ENCODE data around the gene CEACAM8. TPM values are rescaled to one million over a fixed set of nuclear protein-coding genes. Genes with fewer than 3 reads are reported as not detected.
"Not testable (repeated sequence)": the region's sequence is repeated elsewhere in the genome, so short reads cannot be mapped to it uniquely, and the experiment has no call there.

CEACAM8 gene
- total RNA-seq, 4 donors from 2014 or later = not detected

- H3K4me3 ChIP-seq = no peak overlapping the region
Observed at GRCh38 chr19:42628411-42629140, 33.9 kb upstream of the CEACAM8 start.

GRCh38 chr19:42627916-42628315 is 33.2 kb upstream of the CEACAM8 start:
- Histone ChIP-seq H3K27me3 (no peaks in the 10 kb centered on the region), H3K4me3 (no peak overlapping the region), H3K9me3 (no peaks in the 10 kb centered on the region), H3K27ac (no peak overlapping the region), H3K36me3 (no peaks in the 10 kb centered on the region), H3K4me1 (no peaks in the 10 kb centered on the region)
- no peak for ATAC-seq
- TF ChIP-seq EP300 (IDR thresholded peaks at IDR 0.05) = no peak
- TF ChIP-seq POLR2A (IDR thresholded peaks at IDR 0.05) = no peak
- 50 to 57% methylated on average over 1 to 2 of the region's 2 CpGs for WGBS, 2 donors (ENCODE audit: low coverage in 1 of 2)

More at GRCh38 chr19:42628411-42629140, 33.9 kb upstream of the CEACAM8 start:
- TF ChIP-seq POLR2AphosphoS5 (IDR thresholded peaks at IDR 0.05) (no peak), EP300 (IDR thresholded peaks at IDR 0.05) (no peak), POLR2A (IDR thresholded peaks at IDR 0.05) (no peak)
- TF ChIP-seq, protein P1, sequence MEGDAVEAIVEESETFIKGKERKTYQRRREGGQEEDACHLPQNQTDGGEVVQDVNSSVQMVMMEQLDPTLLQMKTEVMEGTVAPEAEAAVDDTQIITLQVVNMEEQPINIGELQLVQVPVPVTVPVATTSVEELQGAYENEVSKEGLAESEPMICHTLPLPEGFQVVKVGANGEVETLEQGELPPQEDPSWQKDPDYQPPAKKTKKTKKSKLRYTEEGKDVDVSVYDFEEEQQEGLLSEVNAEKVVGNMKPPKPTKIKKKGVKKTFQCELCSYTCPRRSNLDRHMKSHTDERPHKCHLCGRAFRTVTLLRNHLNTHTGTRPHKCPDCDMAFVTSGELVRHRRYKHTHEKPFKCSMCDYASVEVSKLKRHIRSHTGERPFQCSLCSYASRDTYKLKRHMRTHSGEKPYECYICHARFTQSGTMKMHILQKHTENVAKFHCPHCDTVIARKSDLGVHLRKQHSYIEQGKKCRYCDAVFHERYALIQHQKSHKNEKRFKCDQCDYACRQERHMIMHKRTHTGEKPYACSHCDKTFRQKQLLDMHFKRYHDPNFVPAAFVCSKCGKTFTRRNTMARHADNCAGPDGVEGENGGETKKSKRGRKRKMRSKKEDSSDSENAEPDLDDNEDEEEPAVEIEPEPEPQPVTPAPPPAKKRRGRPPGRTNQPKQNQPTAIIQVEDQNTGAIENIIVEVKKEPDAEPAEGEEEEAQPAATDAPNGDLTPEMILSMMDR (IDR thresholded peaks at IDR 0.05) = no peak
- H3K27ac ChIP-seq = no peak overlapping the region
- H3K27me3 ChIP-seq = no peaks in the 10 kb centered on the region
- no peaks in the 10 kb centered on the region for H3K4me1 ChIP-seq
- no peak for ATAC-seq
- H3K9me3 ChIP-seq = no peaks in the 10 kb centered on the region
- H3K36me3 ChIP-seq = no peaks in the 10 kb centered on the region
- 52 to 71% methylated on average over 1 to 2 of the region's 2 CpGs for WGBS, 2 donors (ENCODE audit: low coverage in 1 of 2)

DNA sequence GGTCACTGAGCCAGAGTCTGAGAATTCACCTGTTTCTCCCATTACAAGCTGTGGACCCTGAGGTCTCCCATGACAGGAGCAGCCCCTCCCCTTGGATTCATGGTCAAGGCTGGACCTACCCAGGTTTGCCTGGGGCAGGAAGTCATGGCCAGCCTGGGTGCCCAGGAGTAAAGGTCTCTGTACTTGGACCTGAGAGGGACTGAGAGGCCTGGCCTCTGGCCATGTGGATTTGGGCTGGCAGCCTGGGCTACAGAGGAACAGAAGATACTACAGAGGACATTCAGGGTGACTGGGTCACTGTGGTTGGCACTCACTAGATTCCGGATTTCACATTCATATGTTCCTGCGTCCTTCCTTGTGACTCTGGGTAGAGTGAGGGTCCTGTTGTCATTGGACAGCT is 31.5 kb upstream of the CEACAM8 start:
- ATAC-seq = no peak
- H3K27me3 ChIP-seq = no peaks in the 10 kb centered on the region
- H3K4me1 ChIP-seq = no peaks in the 10 kb centered on the region
- H3K9me3 ChIP-seq = no peaks in the 10 kb centered on the region
- no peak for TF ChIP-seq POLR2AphosphoS5 (IDR thresholded peaks at IDR 0.05)
- TF ChIP-seq EP300 (IDR thresholded peaks at IDR 0.05) = no peak
- TF ChIP-seq POLR2A (IDR thresholded peaks at IDR 0.05) = no peak
- TF ChIP-seq, protein P1 (IDR thresholded peaks at IDR 0.05) = no peak
- 100% methylated on average over 1 of the region's 2 CpGs; no CpG with 5 or more reads in 1 of the 2 donors for WGBS, 2 donors (ENCODE audit: low coverage in 1 of 2)
- H3K36me3 ChIP-seq = no peaks in the 10 kb centered on the region
- H3K27ac ChIP-seq = no peak overlapping the region
- H3K4me3 ChIP-seq = no peak overlapping the region

DNA sequence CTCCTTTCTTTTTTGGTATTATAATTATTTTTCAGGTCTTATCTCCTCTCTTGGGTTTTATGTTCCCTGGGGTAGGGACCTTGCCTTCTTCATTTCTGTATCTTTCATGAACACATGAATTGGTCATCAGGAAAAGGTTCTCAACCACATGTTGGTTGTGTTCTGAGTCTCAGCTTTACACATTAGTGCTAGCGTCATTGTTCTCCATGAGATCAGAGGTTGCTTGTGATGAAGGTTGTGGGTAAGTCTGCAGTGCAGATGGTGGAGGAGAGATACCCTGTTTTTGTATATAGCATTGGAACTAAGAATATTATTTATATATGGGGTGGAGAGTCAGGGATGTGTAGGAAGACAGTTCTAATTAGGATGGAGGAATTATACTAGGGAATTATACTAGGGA is 24.5 kb upstream of the CEACAM8 start:
- H3K27me3 ChIP-seq = peaks cover 7% of the 10 kb centered on the region
- 80 to 86% methylated on average over 1 of the region's 1 CpG for WGBS, 2 donors (ENCODE audit: low coverage in 1 of 2)
- no peaks in the 10 kb centered on the region for H3K36me3 ChIP-seq
- H3K4me3 ChIP-seq = no peak overlapping the region
- H3K27ac ChIP-seq = no peak overlapping the region
- no peaks in the 10 kb centered on the region for H3K4me1 ChIP-seq
- no peaks in the 10 kb centered on the region for H3K9me3 ChIP-seq
- no peak for ATAC-seq
- TF ChIP-seq POLR2AphosphoS5 (IDR thresholded peaks at IDR 0.05) (no peak), POLR2A (IDR thresholded peaks at IDR 0.05) (no peak), EP300 (IDR thresholded peaks at IDR 0.05) (no peak)
- TF ChIP-seq, protein P1 (IDR thresholded peaks at IDR 0.05) = no peak

GRCh38 chr19:42613666-42614065 is 18.9 kb upstream of the CEACAM8 start:
- TF ChIP-seq POLR2AphosphoS5 (IDR thresholded peaks at IDR 0.05) (no peak), EP300 (IDR thresholded peaks at IDR 0.05) (no peak), POLR2A (IDR thresholded peaks at IDR 0.05) (no peak)
- TF ChIP-seq, protein P1 (IDR thresholded peaks at IDR 0.05) = no peak
- 66 to 82% methylated on average over 3 to 4 of the region's 5 CpGs for WGBS, 2 donors (ENCODE audit: low coverage in 1 of 2)
- no peaks in the 10 kb centered on the region for H3K36me3 ChIP-seq
- H3K4me1 ChIP-seq = no peaks in the 10 kb centered on the region
- H3K27me3 ChIP-seq = peaks cover 7% of the 10 kb centered on the region
- ATAC-seq = no peak
- H3K27ac ChIP-seq = no peak overlapping the region
- no peaks in the 10 kb centered on the region for H3K9me3 ChIP-seq
- H3K4me3 ChIP-seq = no peak overlapping the region

- WGBS, 2 donors (ENCODE audit: low coverage in 1 of 2) = no CpG with 5 or more reads among the region's 33 CpGs
- H3K36me3 ChIP-seq = not testable (repeated sequence)
- peaks cover 22% of the 10 kb centered on the region for H3K27me3 ChIP-seq
Observed at GRCh38 chr19:42610401-42610915, 15.7 kb upstream of the CEACAM8 start.

More at GRCh38 chr19:42610401-42610915, 15.7 kb upstream of the CEACAM8 start:
- not testable (repeated sequence) for H3K27ac ChIP-seq, H3K9me3 ChIP-seq, H3K4me1 ChIP-seq, ATAC-seq, H3K4me3 ChIP-seq

Measured in gastroesophageal sphincter (tissue), 4 donors.